H9 (cell line): ENCODE data around the gene DAPK1. TPM values are rescaled to one million over a fixed set of nuclear protein-coding genes. Genes with fewer than 3 reads are reported as not detected.

Source experiments
- DNase-seq: peaks from one replicate; pipeline ENCODE4 v3.0.0-alpha.2; 2017
- H2AFZ ChIP-seq: one replicate; pipeline ENCODE4 v1.6.1; 2013; ENCODE audit warnings: mild to moderate bottlenecking, low read length, control low read depth, moderate library complexity
- H2AK5ac ChIP-seq: 2 replicates; pipeline ENCODE4 v1.6.1; 2013; ENCODE audit warnings: low read length, control low read depth, mixed read lengths; ENCODE audit not compliant: insufficient read length
- H2BK120ac ChIP-seq: one replicate; pipeline ENCODE4 v1.6.1; 2013; ENCODE audit warnings: low read depth, mild to moderate bottlenecking, low read length, control low read depth, inconsistent platforms; ENCODE audit not compliant: poor library complexity, severe bottlenecking
- H2BK12ac ChIP-seq: 2 replicates; pipeline ENCODE4 v1.6.1; 2013; ENCODE audit warnings: low read length, control low read depth, mixed read lengths, low read depth; ENCODE audit not compliant: insufficient read length
- H2BK15ac ChIP-seq: 2 replicates; pipeline ENCODE4 v1.6.1; 2013; ENCODE audit warnings: low read depth, low read length, control low read depth
- H2BK20ac ChIP-seq: one replicate; pipeline ENCODE4 v1.6.1; 2013; ENCODE audit warnings: low read depth, mild to moderate bottlenecking, low read length, control low read depth, inconsistent platforms; ENCODE audit not compliant: poor library complexity, severe bottlenecking
- H2BK5ac ChIP-seq: 2 replicates; pipeline ENCODE4 v1.6.1; 2013; ENCODE audit warnings: low read length, control low read depth, mixed read lengths; ENCODE audit not compliant: insufficient read length
- H3K14ac ChIP-seq: 2 replicates; pipeline ENCODE4 v1.6.1; 2013; ENCODE audit warnings: low read length, control low read depth; ENCODE audit not compliant: insufficient read depth
- H3K18ac ChIP-seq: 2 replicates; pipeline ENCODE4 v1.6.1; 2013; ENCODE audit warnings: low read depth, mild to moderate bottlenecking, mixed read lengths, low read length, control low read depth; ENCODE audit not compliant: insufficient read length
- H3K23ac ChIP-seq: 2 replicates; pipeline ENCODE4 v1.6.1; 2013; ENCODE audit warnings: low read length, control low read depth, mixed read lengths, low read depth; ENCODE audit not compliant: insufficient read length
- H3K23me2 ChIP-seq: 2 replicates; pipeline ENCODE4 v1.6.1; 2013; ENCODE audit warnings: low read depth, mild to moderate bottlenecking, mixed read lengths, low read length, control low read depth; ENCODE audit not compliant: insufficient read length, poor library complexity, severe bottlenecking
- H3K27ac ChIP-seq: 2 replicates; pipeline ENCODE4 v1.5.1; 2013; ENCODE audit warnings: low read length, control low read depth, mixed read lengths, low read depth; ENCODE audit not compliant: insufficient read length
- H3K27me3 ChIP-seq: 2 replicates; pipeline ENCODE4 v1.6.1; 2013; ENCODE audit warnings: low read length, control low read depth, inconsistent platforms; ENCODE audit not compliant: insufficient read depth
- H3K4ac ChIP-seq: 2 replicates; pipeline ENCODE4 v1.6.1; 2013; ENCODE audit warnings: low read depth, mild to moderate bottlenecking, control low read depth, inconsistent platforms, low read length, moderate library complexity
- H3K4me1 ChIP-seq: 2 replicates; pipeline ENCODE4 v1.6.1; 2013; ENCODE audit warnings: low read length, control low read depth, inconsistent platforms; ENCODE audit not compliant: insufficient read depth
- H3K4me2 ChIP-seq: 2 replicates; pipeline ENCODE4 v1.6.1; 2013; ENCODE audit warnings: low read length, control low read depth, mixed read lengths; ENCODE audit not compliant: insufficient read length, insufficient read depth
- H3K56ac ChIP-seq: 2 replicates; pipeline ENCODE4 v1.6.1; 2013; ENCODE audit warnings: low read depth, mild to moderate bottlenecking, mixed read lengths, low read length, control low read depth; ENCODE audit not compliant: insufficient read length
- H3K79me1 ChIP-seq: 2 replicates; pipeline ENCODE4 v1.6.1; 2013; ENCODE audit warnings: low read depth, mild to moderate bottlenecking, moderate library complexity, low read length, control low read depth, inconsistent platforms; ENCODE audit not compliant: insufficient read depth, poor library complexity, severe bottlenecking
- H3K79me2 ChIP-seq: 2 replicates; pipeline ENCODE4 v1.6.1; 2013; ENCODE audit warnings: low read length, control low read depth, inconsistent platforms; ENCODE audit not compliant: insufficient read depth
- H3K9ac ChIP-seq: 2 replicates; pipeline ENCODE4 v1.6.1; 2013; ENCODE audit warnings: low read length, control low read depth, mixed read lengths; ENCODE audit not compliant: insufficient read length; ENCODE audit errors: extremely low read depth
- H3K9me3 ChIP-seq: one replicate; pipeline ENCODE4 v1.6.1; 2013; ENCODE audit warnings: low read depth, low read length, inconsistent platforms; ENCODE audit not compliant: control insufficient read depth
- H3T11ph ChIP-seq: one replicate; pipeline ENCODE4 v1.6.1; 2013; ENCODE audit warnings: mild to moderate bottlenecking, low read length, control low read depth, inconsistent platforms
- H4K20me1 ChIP-seq: one replicate; pipeline ENCODE4 v1.6.1; 2013; ENCODE audit not compliant: control insufficient read depth, insufficient read length, insufficient read depth
- H4K5ac ChIP-seq: 2 replicates; pipeline ENCODE4 v1.6.1; 2013; ENCODE audit warnings: low read depth, mild to moderate bottlenecking, mixed read lengths, low read length, control low read depth; ENCODE audit not compliant: insufficient read length
- H4K8ac ChIP-seq: replicated peaks from 2 replicates; pipeline ENCODE4 v1.6.1; 2013; ENCODE audit warnings: low read length, control low read depth, mixed read lengths, low read depth; ENCODE audit not compliant: insufficient read length
- H4K91ac ChIP-seq: 2 replicates; pipeline ENCODE4 v1.6.1; 2013; ENCODE audit warnings: low read depth, mild to moderate bottlenecking, moderate library complexity, mixed read lengths, low read length, control low read depth; ENCODE audit not compliant: insufficient read length
- H3K27ac Mint-ChIP-seq, 3 experiments: 2 replicates in 2 of 3; 3 replicates in 1 of 3; pipeline ENCODE4 v1.8.0; 2020 to 2021; ENCODE audit warnings: mixed read lengths in 3 of 3, mild to moderate bottlenecking in 1 of 3, moderate library complexity in 1 of 3
- H3K27me3 Mint-ChIP-seq: 2 replicates; pipeline ENCODE4 v1.8.0; 2021; ENCODE audit warnings: low read depth, mild to moderate bottlenecking, moderate library complexity, mixed read lengths
- H3K36me3 Mint-ChIP-seq, 3 experiments: 2 replicates in 2 of 3; 3 replicates in 1 of 3; pipeline ENCODE4 v1.8.0; 2020 to 2021; ENCODE audit warnings: low read depth in 3 of 3, mixed read lengths in 3 of 3; ENCODE audit not compliant: insufficient read depth in 1 of 3
- H3K4me1 Mint-ChIP-seq, 2 experiments: 2 replicates each; pipeline ENCODE4 v1.8.0; 2020; ENCODE audit warnings: mixed read lengths in 2 of 2
- H3K4me3 Mint-ChIP-seq, 2 experiments: 2 replicates in 1 of 2; 3 replicates in 1 of 2; pipeline ENCODE4 v1.8.0; 2020 to 2021; ENCODE audit warnings: mild to moderate bottlenecking in 2 of 2, mixed read lengths in 2 of 2, moderate library complexity in 1 of 2
- H3K9me3 Mint-ChIP-seq, 2 experiments: 2 replicates in 1 of 2; 3 replicates in 1 of 2; pipeline ENCODE4 v1.8.0; 2020; ENCODE audit warnings: mild to moderate bottlenecking in 2 of 2, mixed read lengths in 2 of 2, moderate library complexity in 1 of 2
- CTCF ChIP-seq: fragments of 200-600 bp; sonication (generic); conservative IDR thresholded peaks from 3 replicates; pipeline ENCODE4 v1.8.0; 2021; ENCODE audit warnings: antibody characterized with exemption, mild to moderate bottlenecking
- WGBS: extraction: QIAGEN DNeasy Blood & Tissue Kit; methylation state at CpG from one replicate; pipeline ENCODE4 v1.1.7; 2013; ENCODE audit warnings: missing lambda C conversion rate, low lambda C conversion rate, mixed read lengths; ENCODE audit not compliant: insufficient read length; ENCODE audit errors: extremely low coverage; 5-methylcytosine and 5-hydroxymethylcytosine counted together
- total RNA-seq: library from RNA; stranded (reverse); gene quantifications from 2 replicates; pipeline ENCODE4 v1.2.1, GENCODE V29; 2021

DAPK1 gene
- total RNA-seq, 1 experiment from 2014 or later: 79.4 TPM

GRCh38 chr9:87703636-87704276 lies 206.1 kb downstream of the DAPK1 start:
- DNase-seq: no peak
- Histone ChIP-seq H4K91ac (no peak overlapping the region), H3K79me1 (no peaks in the 10 kb centered on the region), H3K4ac (no peak overlapping the region), H2BK20ac (no peak overlapping the region), H3K4me1 (no peaks in the 10 kb centered on the region), H3K4me2 (no peak overlapping the region), H3K9ac (no peak overlapping the region), H2AK5ac (no peak overlapping the region), H3K9me3 (no peaks in the 10 kb centered on the region), H3K14ac (no peak overlapping the region), H2BK12ac (no peak overlapping the region), H4K20me1 (peaks cover 2% of the 10 kb centered on the region), H4K8ac (no peak overlapping the region), H3K23me2 (no peaks in the 10 kb centered on the region), H3K27me3 (no peaks in the 10 kb centered on the region), H3T11ph (no peak overlapping the region), H3K79me2 (no peaks in the 10 kb centered on the region), H3K18ac (no peak overlapping the region), H2BK120ac (no peak overlapping the region), H3K27ac (no peak overlapping the region), H3K56ac (no peak overlapping the region), H2BK15ac (no peak overlapping the region), H3K23ac (no peak overlapping the region), H2AFZ (no peak overlapping the region), H2BK5ac (no peak overlapping the region), H4K5ac (no peak overlapping the region)
- no peak overlapping the region for H3K27ac Mint-ChIP-seq
- no peaks in the 10 kb centered on the region for H3K9me3 Mint-ChIP-seq
- no CpG with 5 or more reads among the region's 7 CpGs for WGBS
- no peak for TF ChIP-seq CTCF
- peaks cover 45 to 74% (median 64%) of the 10 kb centered on the region in 3 experiments for H3K36me3 Mint-ChIP-seq
- H3K4me1 Mint-ChIP-seq: peaks cover 4 to 5% of the 10 kb centered on the region in 2 experiments
- no peak overlapping the region for H3K4me3 Mint-ChIP-seq
- no peaks in the 10 kb centered on the region for H3K27me3 Mint-ChIP-seq
